ENCODE measurements around the gene SLC2A14. TPM values are rescaled to one million over a fixed set of nuclear protein-coding genes. Genes with fewer than 3 reads are reported as not detected.
"Not testable (repeated sequence)": the region's sequence is repeated elsewhere in the genome, so short reads cannot be mapped to it uniquely, and the experiment has no call there.

Gene SLC2A14
- total RNA-seq, 2 donors from 2014 or later: 0.17 to 6.4 TPM

DNA sequence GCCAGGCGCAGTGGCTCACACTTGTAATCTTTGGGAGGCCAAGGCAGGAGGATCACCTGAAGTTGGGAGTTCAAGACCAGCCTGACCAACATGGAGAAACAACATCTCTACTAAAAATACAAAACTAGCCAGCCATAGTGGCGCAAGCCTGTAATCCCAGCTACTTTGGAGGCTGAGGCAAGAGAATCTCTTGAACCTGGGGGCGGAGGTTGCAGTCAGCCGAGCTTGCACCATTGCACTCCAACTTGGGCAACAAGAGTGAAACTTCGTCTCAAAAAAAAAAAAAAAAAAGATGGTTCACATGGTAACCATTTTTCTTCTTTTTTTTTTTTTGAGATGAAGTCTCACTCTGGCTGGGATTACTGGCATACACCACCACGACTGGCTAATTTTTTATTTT, 35.3 kb downstream of the SLC2A14 start:
- peaks cover 18% of the 10 kb centered on the region for H3K27me3 Mint-ChIP-seq
- no peak for ATAC-seq
- no peak overlapping the region for H3K27ac Mint-ChIP-seq
- peaks cover 2% of the 10 kb centered on the region for H3K4me1 Mint-ChIP-seq
- no peak overlapping the region for H3K4me3 Mint-ChIP-seq
- no peak for DNase-seq
- no peaks in the 10 kb centered on the region for H3K9me3 ChIP-seq (ENCODE audit: control insufficient read depth, low read length, poor library complexity, severe bottlenecking)
- no peaks in the 10 kb centered on the region for H3K36me3 Mint-ChIP-seq (ENCODE audit: low read depth)

GRCh38 chr12:7835766-7836165, 36.9 kb downstream of the SLC2A14 start:
- Mint-ChIP-seq H3K36me3 (ENCODE audit: low read depth) (no peaks in the 10 kb centered on the region), H3K4me1 (peaks cover 2% of the 10 kb centered on the region), H3K27ac (no peak overlapping the region), H3K27me3 (peaks cover 13% of the 10 kb centered on the region), H3K4me3 (no peak overlapping the region)
- no peak for ATAC-seq
- H3K9me3 ChIP-seq (ENCODE audit: control insufficient read depth, low read length, poor library complexity, severe bottlenecking): no peaks in the 10 kb centered on the region
- DNase-seq: no peak

DNA sequence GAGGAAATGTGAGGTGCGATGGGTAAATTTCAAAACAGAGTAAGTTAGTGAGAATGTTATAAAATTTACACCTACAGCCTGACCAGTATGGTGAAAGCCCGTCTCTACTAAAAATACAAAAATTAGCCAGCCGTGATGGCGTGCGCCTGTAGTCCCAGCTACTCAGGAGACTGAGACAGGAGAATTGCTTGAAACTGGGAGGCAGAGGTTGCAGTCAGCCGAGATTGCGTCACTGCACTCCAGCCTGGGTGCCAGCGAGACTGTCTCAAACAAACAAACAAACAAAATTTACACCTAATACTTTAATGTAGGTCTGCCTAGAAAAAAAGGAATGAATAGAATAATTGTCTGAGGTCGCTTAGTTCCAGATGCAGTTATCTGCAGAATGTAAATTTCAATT, 37.6 kb downstream of the SLC2A14 start:
- Mint-ChIP-seq H3K4me3 (no peak overlapping the region), H3K36me3 (ENCODE audit: low read depth) (no peaks in the 10 kb centered on the region), H3K27me3 (peaks cover 13% of the 10 kb centered on the region), H3K4me1 (peaks cover 2% of the 10 kb centered on the region), H3K27ac (no peak overlapping the region)
- no peak for DNase-seq
- ATAC-seq: no peak
- H3K9me3 ChIP-seq (ENCODE audit: control insufficient read depth, low read length, poor library complexity, severe bottlenecking): no peaks in the 10 kb centered on the region

GRCh38 chr12:7834701-7835100, 38.0 kb downstream of the SLC2A14 start:
- peaks cover 2% of the 10 kb centered on the region for H3K4me1 Mint-ChIP-seq
- H3K27ac Mint-ChIP-seq: no peak overlapping the region
- no peaks in the 10 kb centered on the region for H3K36me3 Mint-ChIP-seq (ENCODE audit: low read depth)
- no peaks in the 10 kb centered on the region for H3K9me3 ChIP-seq (ENCODE audit: control insufficient read depth, low read length, poor library complexity, severe bottlenecking)
- H3K4me3 Mint-ChIP-seq: no peak overlapping the region
- DNase-seq (no peak), ATAC-seq (no peak)
- peaks cover 13% of the 10 kb centered on the region for H3K27me3 Mint-ChIP-seq

DNA sequence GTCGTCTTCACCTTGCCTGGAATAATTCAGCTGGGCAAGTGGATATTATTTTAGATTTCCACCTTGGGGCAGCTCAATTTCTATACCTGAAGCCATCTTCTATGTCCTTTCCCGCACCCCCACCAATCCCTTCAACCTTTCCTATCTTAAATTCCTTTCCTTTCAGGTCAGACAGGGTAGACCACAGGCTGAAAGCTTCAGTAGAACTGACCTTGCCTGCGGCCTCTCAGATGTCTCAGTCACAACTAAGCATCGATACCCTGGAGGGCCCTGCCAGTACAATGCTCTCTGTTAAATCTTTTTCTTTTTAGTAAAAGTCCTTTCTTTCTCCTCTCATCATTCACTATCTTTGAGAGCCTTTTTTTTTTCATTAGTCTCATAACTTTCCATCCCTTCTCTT, 38.9 kb downstream of the SLC2A14 start:
- no peaks in the 10 kb centered on the region for H3K9me3 ChIP-seq (ENCODE audit: control insufficient read depth, low read length, poor library complexity, severe bottlenecking)
- peak overlapping the region; percentile 4 for H3K27ac Mint-ChIP-seq
- DNase-seq: no peak
- H3K36me3 Mint-ChIP-seq (ENCODE audit: low read depth): no peaks in the 10 kb centered on the region
- H3K4me1 Mint-ChIP-seq: peaks cover 2% of the 10 kb centered on the region
- no peak for ATAC-seq
- H3K27me3 Mint-ChIP-seq: peaks cover 13% of the 10 kb centered on the region
- H3K4me3 Mint-ChIP-seq: no peak overlapping the region

GRCh38 chr12:7833201-7833600, 39.5 kb downstream of the SLC2A14 start:
- H3K4me3 Mint-ChIP-seq; H3K27me3 Mint-ChIP-seq; DNase-seq; H3K36me3 Mint-ChIP-seq (ENCODE audit: low read depth); ATAC-seq; H3K9me3 ChIP-seq (ENCODE audit: control insufficient read depth, low read length, poor library complexity, severe bottlenecking); H3K4me1 Mint-ChIP-seq: not testable (repeated sequence)
- H3K27ac Mint-ChIP-seq: peak overlapping the region; percentile 27

DNA sequence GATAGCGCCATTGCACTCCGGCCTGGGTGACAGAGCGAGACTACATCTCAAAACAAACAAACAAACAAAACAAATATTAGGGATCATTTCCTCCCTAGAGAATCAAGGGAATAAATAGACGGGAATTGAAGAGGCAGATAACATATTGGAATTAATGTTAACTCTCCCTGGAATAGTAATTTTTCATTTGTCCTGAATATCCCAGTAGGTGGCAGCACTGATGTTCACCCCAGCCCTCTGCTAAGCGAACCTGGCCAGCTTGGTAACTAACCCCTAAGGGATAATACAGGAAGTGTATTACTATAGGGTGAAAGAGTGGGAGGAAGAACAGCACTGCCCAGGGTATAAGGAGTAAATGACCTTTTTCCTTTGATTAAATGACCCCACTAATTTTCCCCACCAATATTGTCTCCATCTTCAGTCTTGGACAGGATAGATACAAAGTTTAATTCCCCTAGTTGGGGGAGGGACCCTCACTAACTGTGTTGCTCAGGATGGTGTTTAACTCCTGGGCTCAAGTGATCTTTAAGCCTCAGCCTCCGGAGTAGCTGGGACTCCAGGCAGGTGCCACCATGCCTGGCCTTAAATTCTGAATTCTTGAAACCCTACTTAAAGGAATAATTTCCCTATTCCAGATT, 40.5 kb downstream of the SLC2A14 start:
- peaks cover 6% of the 10 kb centered on the region for H3K27me3 Mint-ChIP-seq
- H3K4me3 Mint-ChIP-seq: no peak overlapping the region
- no peaks in the 10 kb centered on the region for H3K36me3 Mint-ChIP-seq (ENCODE audit: low read depth)
- peak; percentile 73 for ATAC-seq
- peak overlapping the region; percentile 27 for H3K27ac Mint-ChIP-seq
- no peaks in the 10 kb centered on the region for H3K9me3 ChIP-seq (ENCODE audit: control insufficient read depth, low read length, poor library complexity, severe bottlenecking)
- DNase-seq: peak in 1 of 3 donors; percentile 12
- peaks cover 2% of the 10 kb centered on the region for H3K4me1 Mint-ChIP-seq

DNA sequence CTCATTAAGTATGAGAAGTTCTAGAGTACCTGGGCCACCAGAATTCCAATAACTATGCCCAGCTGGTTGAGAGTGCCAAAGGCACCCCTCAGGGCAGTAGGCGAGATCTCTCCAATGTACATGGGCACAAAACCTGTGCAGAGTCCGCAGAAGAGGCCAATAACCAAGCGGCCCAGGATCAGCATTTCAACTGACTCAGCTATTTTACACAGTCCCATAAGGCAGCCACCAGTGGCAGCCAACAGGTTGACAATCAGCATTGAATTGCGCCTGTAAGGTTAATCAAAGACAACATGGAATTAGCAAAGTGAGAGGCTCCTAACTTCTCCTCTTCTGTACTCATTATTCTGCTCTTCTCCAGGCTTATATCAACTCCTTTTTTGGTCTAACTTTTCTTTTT, 43.0 kb downstream of the SLC2A14 start:
- H3K4me1 Mint-ChIP-seq; H3K4me3 Mint-ChIP-seq; H3K36me3 Mint-ChIP-seq (ENCODE audit: low read depth); H3K9me3 ChIP-seq (ENCODE audit: control insufficient read depth, low read length, poor library complexity, severe bottlenecking); H3K27me3 Mint-ChIP-seq; DNase-seq; H3K27ac Mint-ChIP-seq; ATAC-seq: not testable (repeated sequence)

- DNase-seq; H3K36me3 Mint-ChIP-seq (ENCODE audit: low read depth); H3K4me3 Mint-ChIP-seq: not testable (repeated sequence)
Observed at GRCh38 chr12:7825754-7826153, 47.0 kb downstream of the SLC2A14 start.

DNA sequence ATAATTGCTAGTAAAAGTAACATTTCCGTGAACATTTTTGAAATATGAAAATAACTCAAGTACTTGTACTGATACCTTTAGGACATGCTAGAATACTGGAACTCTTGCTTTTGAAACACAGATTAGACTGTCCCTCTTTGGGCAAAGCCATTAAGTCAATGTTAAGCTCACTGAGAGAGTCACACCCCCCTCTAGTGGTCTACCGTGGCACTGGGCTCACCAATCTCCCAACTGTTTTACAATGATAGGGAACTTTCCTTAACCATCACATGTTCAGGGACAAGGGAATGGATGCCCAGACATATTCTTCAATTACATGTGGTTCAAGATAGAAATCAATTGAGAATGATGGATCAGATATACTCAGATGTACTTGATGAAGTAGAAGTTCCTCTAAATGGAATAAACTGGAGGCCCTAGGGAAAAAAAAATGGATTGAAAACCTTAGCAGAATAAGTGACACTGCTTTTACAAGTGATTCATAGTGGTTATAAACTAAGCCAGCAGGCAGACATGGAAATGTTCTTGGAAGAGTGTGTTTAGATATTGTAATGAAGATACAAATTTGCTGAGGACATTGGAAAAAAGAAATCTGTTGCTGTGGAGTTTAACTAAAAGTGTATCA, 65.7 kb downstream of the SLC2A14 start:
- Mint-ChIP-seq H3K36me3 (ENCODE audit: low read depth) (no peaks in the 10 kb centered on the region), H3K4me3 (no peak overlapping the region), H3K4me1 (no peaks in the 10 kb centered on the region), H3K27ac (no peak overlapping the region), H3K27me3 (peaks cover 7% of the 10 kb centered on the region)
- no peaks in the 10 kb centered on the region for H3K9me3 ChIP-seq (ENCODE audit: control insufficient read depth, low read length, poor library complexity, severe bottlenecking)
- DNase-seq (peak in 1 of 3 donors; percentile 39), ATAC-seq (peak; percentile 69)

More at GRCh38 chr12:7825754-7826153, 47.0 kb downstream of the SLC2A14 start:
- H3K27me3 Mint-ChIP-seq; H3K9me3 ChIP-seq (ENCODE audit: control insufficient read depth, low read length, poor library complexity, severe bottlenecking); ATAC-seq; H3K4me1 Mint-ChIP-seq; H3K27ac Mint-ChIP-seq: not testable (repeated sequence)

- not testable (repeated sequence) for H3K36me3 Mint-ChIP-seq (ENCODE audit: low read depth); H3K4me1 Mint-ChIP-seq; H3K27ac Mint-ChIP-seq; H3K9me3 ChIP-seq (ENCODE audit: control insufficient read depth, low read length, poor library complexity, severe bottlenecking); DNase-seq; H3K27me3 Mint-ChIP-seq; H3K4me3 Mint-ChIP-seq; ATAC-seq
Observed at GRCh38 chr12:7806319-7806718, 66.4 kb downstream of the SLC2A14 start.

DNA sequence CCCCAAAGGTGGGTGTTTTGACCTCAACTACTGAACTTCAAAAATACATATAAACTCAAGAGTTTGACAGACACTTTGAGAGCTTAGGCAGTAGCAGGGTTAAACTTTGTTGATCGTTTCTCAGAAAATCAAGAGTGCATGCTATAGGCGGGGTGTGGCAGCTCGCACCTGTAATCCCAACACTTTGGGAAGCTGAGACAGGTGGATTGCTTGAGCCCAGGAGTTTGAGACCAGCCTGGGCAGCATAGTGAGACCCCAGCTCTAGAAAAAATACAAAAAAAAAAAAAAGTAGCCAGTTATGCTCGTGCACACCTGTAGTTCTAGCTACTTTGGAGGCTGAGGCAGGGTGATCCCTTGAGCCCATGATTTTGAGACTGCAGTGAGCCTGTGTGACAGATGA, 71.3 kb downstream of the SLC2A14 start:
- Mint-ChIP-seq H3K27ac (no peak overlapping the region), H3K4me3 (no peak overlapping the region), H3K36me3 (ENCODE audit: low read depth) (no peaks in the 10 kb centered on the region), H3K27me3 (peaks cover 6% of the 10 kb centered on the region), H3K4me1 (peaks cover 2% of the 10 kb centered on the region)
- no peak for DNase-seq
- no peaks in the 10 kb centered on the region for H3K9me3 ChIP-seq (ENCODE audit: control insufficient read depth, low read length, poor library complexity, severe bottlenecking)
- no peak for ATAC-seq

DNA sequence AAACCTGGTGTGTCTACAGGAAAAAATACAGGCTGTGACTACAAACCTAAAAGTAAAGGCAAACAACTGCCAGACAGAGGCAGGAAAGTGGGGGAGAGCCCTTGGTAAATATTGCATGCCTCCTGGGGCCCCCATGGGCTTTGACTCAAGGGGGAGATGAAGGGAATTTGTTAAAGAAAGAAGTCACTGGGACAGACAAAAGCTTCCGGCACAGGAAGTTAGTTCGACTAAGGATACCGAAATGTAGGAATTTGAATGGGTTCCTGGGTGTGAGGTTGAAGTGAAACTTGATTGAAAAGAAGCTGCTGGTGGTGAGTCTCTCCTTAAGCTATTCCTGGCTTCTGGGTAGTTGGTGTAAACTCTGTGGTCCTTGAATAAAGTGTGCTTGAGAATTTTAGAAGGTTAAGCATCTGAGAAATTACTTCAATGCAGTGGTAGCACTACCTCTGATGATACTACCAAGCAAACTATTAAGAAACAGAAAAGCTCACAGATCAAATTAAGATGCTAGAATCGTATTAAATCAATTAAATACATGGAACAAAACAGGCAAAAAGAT, 73.9 kb downstream of the SLC2A14 start:
- H3K27ac Mint-ChIP-seq; DNase-seq; H3K4me1 Mint-ChIP-seq; H3K36me3 Mint-ChIP-seq (ENCODE audit: low read depth); H3K9me3 ChIP-seq (ENCODE audit: control insufficient read depth, low read length, poor library complexity, severe bottlenecking); ATAC-seq; H3K4me3 Mint-ChIP-seq; H3K27me3 Mint-ChIP-seq: not testable (repeated sequence)

Measured in T-helper 17 cell (primary cell).